Fibroblast of villous mesenchyme (primary cell): Measurements from ENCODE around the gene MGAT3. TPM values are rescaled to one million over a fixed set of nuclear protein-coding genes. Genes with fewer than 3 reads are reported as not detected.

Source experiments
- DNase-seq: peaks from one replicate; pipeline ENCODE4 v3.0.0-alpha.2; 2010; ENCODE audit warnings: low read depth
- H3K4me3 ChIP-seq: 2 replicates; pipeline ENCODE4 v1.5.1; 2011; ENCODE audit warnings: low read depth, mild to moderate bottlenecking, low read length
- CTCF ChIP-seq: IDR thresholded peaks from 2 replicates; pipeline ENCODE4 v1.5.1; 2012; ENCODE audit warnings: low read depth, mild to moderate bottlenecking, low read length; ENCODE audit not compliant: insufficient read depth
- total RNA-seq: library from RNA; depleted of rRNA; stranded (reverse); fragments of >200 nt; gene quantifications from 2 replicates; pipeline ENCODE4 v1.2.3, GENCODE V29; 2012

The MGAT3 gene
- total RNA-seq, 1 donor, result 1.3 TPM

- H3K4me3 ChIP-seq, result no peak overlapping the region
Measured at GRCh38 chr22:39432361-39432811, 24.4 kb upstream of the MGAT3 start.

GRCh38 chr22:39433476-39434242, 23.2 kb upstream of the MGAT3 start:
- no peak for TF ChIP-seq CTCF
- H3K4me3 ChIP-seq, result no peak overlapping the region
- no peak for DNase-seq

More at GRCh38 chr22:39432361-39432811, 24.4 kb upstream of the MGAT3 start:
- DNase-seq, result no peak
- TF ChIP-seq CTCF, result no peak

GRCh38 chr22:39434243-39434653, 22.6 kb upstream of the MGAT3 start:
- H3K4me3 ChIP-seq, result no peak overlapping the region
- TF ChIP-seq CTCF, result no peak
- no peak for DNase-seq

- TF ChIP-seq CTCF, result no peak
- H3K4me3 ChIP-seq, result no peak overlapping the region
- DNase-seq, result no peak
Measured at GRCh38 chr22:39434721-39435120, 22.1 kb upstream of the MGAT3 start.

GRCh38 chr22:39435616-39436015, 21.2 kb upstream of the MGAT3 start:
- TF ChIP-seq CTCF, result no peak
- no peak overlapping the region for H3K4me3 ChIP-seq
- no peak for DNase-seq

GRCh38 chr22:39437791-39438704, 18.8 kb upstream of the MGAT3 start:
- DNase-seq, result no peak
- no peak for TF ChIP-seq CTCF
- H3K4me3 ChIP-seq, result no peak overlapping the region
